ENCODE data around the gene COG4.
"Not testable (repeated sequence)": the region's sequence is repeated elsewhere in the genome, so short reads cannot be mapped to it uniquely, and the experiment has no call there.

The COG4 gene

DNA sequence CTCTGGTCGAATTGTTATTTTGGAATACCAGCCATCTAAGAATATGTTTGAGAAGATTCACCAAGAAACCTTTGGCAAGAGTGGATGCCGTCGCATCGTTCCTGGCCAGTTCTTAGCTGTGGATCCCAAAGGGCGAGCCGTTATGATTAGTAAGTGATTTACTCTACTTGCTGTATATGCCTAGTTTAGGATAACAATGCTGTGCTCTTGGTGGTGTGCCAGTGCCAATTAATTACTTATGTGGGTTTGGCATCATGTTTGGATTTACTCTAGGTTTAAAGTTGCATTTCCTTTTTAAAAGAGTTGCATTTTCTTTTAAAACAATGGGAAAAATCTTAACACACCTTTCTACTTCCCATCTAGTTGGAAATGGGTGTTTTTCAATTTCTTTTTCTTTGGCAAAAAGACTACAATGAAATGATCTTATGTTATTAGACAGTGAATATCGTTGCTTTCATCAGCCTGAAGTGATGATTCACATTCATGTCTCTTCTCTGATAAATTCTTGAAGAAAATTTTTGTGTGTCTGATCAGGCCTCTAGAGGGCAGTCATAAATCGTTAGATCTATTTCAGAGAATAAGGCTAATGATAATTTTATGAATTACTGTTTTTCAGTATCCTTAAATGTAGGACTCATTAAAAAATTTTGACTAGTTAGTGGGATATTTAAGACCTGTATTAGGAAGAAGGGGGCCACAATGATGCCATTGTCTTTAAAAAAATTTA lies 5.9 kb upstream of the COG4 start:
- peaks cover 57 to 59% of the 10 kb centered on the region in 2 donors for H3K36me3 ChIP-seq (ENCODE audit: control insufficient read depth in 2 of 2, insufficient read depth in 2 of 2, low read length in 2 of 2)

DNA sequence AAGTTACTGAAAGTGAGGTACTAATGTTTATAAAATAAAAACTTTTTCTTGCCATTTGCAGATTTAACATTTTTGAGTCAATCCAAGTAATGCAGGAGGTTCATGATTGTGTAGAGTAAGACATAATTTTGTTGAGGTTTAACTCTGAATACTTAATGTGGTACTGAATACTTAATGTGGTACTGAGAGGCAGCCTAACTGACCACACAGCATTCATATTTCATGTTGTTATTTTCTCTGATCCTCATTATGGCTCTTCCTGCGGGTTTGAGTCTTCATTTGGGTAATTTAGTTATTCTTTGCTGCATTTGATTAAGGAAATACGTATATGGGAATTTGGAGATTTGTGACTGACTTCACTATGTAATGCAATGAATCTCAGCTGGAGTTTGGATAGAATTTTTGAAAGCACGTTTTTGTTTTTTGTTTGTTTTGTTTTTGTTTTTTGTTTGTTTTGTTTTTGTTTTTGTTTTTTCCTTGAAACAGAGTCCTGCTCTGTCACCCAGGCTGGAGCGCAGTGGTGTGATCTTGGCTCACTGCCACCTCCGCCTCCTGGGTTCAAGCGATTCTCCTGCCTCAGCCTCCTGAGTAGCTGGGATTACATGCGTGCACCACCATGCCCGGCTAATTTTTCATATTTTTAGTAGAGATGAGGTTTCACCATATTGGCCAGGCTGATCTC lies 4.1 kb upstream of the COG4 start:
- Histone ChIP-seq H3K9me3 (ENCODE audit: control insufficient read depth in 2 of 2, low read length in 2 of 2) (no peaks in the 10 kb centered on the region), H3K27ac (ENCODE audit: low read depth in 2 of 2, low read length in 2 of 2) (no peak overlapping the region), H3K36me3 (ENCODE audit: control insufficient read depth in 2 of 2, insufficient read depth in 2 of 2, low read length in 2 of 2) (peaks cover 40 to 42% of the 10 kb centered on the region in 2 donors), H3K9ac (ENCODE audit: low read depth in 1 of 2, low read length in 2 of 2) (no peak overlapping the region), H3K27me3 (ENCODE audit: control insufficient read depth in 2 of 2, insufficient read depth in 2 of 2, low read length in 2 of 2) (no peaks in the 10 kb centered on the region), H3K4me1 (ENCODE audit: control insufficient read depth in 2 of 2, insufficient read depth in 2 of 2, low read length in 2 of 2) (peaks cover 7 to 16% of the 10 kb centered on the region in 2 donors), H3K4me3 (ENCODE audit: low read length in 2 of 2) (no peak overlapping the region)

More for the DNA sequence above, 5.9 kb upstream of the COG4 start:
- Histone ChIP-seq H3K4me1 (ENCODE audit: control insufficient read depth in 2 of 2, insufficient read depth in 2 of 2, low read length in 2 of 2) (peaks cover 5 to 13% of the 10 kb centered on the region in 2 donors), H3K27ac (ENCODE audit: low read depth in 2 of 2, low read length in 2 of 2) (no peak overlapping the region), H3K4me3 (ENCODE audit: low read length in 2 of 2) (no peak overlapping the region), H3K9ac (ENCODE audit: low read depth in 1 of 2, low read length in 2 of 2) (no peak overlapping the region), H3K9me3 (ENCODE audit: control insufficient read depth in 2 of 2, low read length in 2 of 2) (no peaks in the 10 kb centered on the region), H3K27me3 (ENCODE audit: control insufficient read depth in 2 of 2, insufficient read depth in 2 of 2, low read length in 2 of 2) (no peaks in the 10 kb centered on the region)

DNA sequence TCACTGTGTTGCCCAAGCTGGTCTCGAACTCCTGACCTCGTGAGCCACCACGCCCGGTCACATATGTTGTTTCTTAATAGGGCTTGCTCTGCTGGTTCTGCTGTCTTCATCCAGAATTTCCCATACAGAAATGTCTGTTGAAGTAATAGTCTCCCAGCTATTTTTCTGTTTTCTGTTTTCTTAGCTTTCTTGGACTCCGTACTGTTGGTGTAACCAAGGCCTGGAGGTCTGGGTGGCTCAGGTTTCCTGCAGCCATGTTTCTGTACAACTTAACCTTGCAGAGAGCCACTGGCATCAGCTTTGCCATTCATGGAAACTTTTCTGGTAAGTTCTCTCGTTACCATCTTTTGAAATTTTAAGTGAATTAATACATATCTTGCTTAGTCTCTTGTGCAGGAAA lies 3.0 kb upstream of the COG4 start:
- Histone ChIP-seq H3K9me3 (ENCODE audit: control insufficient read depth in 2 of 2, low read length in 2 of 2) (no peaks in the 10 kb centered on the region), H3K36me3 (ENCODE audit: control insufficient read depth in 2 of 2, insufficient read depth in 2 of 2, low read length in 2 of 2) (peaks cover 31 to 34% of the 10 kb centered on the region in 2 donors), H3K27ac (ENCODE audit: low read depth in 2 of 2, low read length in 2 of 2) (no peak overlapping the region), H3K9ac (ENCODE audit: low read depth in 1 of 2, low read length in 2 of 2) (no peak overlapping the region), H3K4me1 (ENCODE audit: control insufficient read depth in 2 of 2, insufficient read depth in 2 of 2, low read length in 2 of 2) (peaks cover 10 to 20% of the 10 kb centered on the region in 2 donors), H3K27me3 (ENCODE audit: control insufficient read depth in 2 of 2, insufficient read depth in 2 of 2, low read length in 2 of 2) (no peaks in the 10 kb centered on the region), H3K4me3 (ENCODE audit: low read length in 2 of 2) (no peak overlapping the region)

DNA sequence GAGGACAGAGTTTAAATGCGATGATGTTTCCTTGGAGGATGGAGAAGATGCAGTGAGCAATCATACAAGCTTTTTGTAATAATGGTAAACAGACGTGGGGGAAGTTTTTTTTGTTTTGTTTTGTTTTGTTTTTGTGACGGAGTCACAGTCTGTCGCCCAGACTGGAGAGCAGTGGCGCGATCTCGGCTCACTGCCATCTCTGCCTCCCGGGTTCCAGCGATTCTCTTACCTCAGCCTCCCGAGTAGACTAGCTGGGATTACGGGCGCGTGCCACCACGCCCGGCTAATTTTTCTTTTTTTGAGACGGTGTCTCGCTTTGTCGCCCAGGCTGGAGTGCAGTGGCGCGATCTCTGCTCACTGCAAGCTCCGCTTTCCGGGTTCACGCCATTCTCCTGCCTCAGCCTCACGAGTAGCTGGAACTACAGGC lies 1.1 kb upstream of the COG4 start:
- H3K36me3 ChIP-seq (ENCODE audit: control insufficient read depth in 2 of 2, insufficient read depth in 2 of 2, low read length in 2 of 2) = peaks cover 21 to 22% of the 10 kb centered on the region in 2 donors
- H3K9me3 ChIP-seq (ENCODE audit: control insufficient read depth in 2 of 2, low read length in 2 of 2); H3K27me3 ChIP-seq (ENCODE audit: control insufficient read depth in 2 of 2, insufficient read depth in 2 of 2, low read length in 2 of 2): not testable (repeated sequence)
- H3K27ac ChIP-seq (ENCODE audit: low read depth in 2 of 2, low read length in 2 of 2) = peak overlapping the region; percentile 59 to 85
- H3K4me3 ChIP-seq (ENCODE audit: low read length in 2 of 2) = peak overlapping the region; percentile 97 to 100
- peaks cover 10 to 20% of the 10 kb centered on the region in 2 donors for H3K4me1 ChIP-seq (ENCODE audit: control insufficient read depth in 2 of 2, insufficient read depth in 2 of 2, low read length in 2 of 2)
- H3K9ac ChIP-seq (ENCODE audit: low read depth in 1 of 2, low read length in 2 of 2) = peak overlapping the region; percentile 85 to 97

DNA sequence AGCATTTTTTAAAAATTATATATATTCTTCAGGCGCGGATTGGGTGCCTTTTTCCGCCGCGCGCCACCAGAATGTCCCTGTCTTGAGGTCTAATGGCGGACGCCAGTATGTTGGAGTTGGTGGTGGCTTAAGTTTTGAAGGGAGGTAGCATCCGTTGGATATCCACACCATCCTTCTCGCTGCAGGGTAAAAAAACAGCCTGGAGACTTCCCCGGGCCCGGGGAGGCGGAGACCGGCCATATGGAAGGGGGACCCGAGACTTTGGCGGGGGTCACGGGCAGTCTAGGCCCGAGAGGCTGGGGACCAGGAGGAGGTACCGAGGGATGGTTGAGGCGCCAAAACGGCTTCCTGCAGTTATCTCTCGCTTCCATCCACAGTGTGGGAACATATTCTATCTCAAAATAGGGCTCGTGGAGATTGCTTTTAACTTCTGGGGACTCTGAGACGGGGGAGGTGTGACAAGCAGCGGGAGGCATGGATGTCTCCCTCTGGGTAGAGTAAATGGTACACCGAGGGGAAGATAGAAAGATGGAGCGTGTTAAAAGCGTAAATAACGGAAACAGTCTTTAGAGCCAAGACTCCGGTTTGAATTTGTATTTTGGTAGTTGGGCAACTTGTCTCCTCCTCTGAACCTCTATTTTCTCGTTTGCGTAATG lies 517 bp upstream of the COG4 start, which contains the start of gene SF3B3:
SF3B3 (plus strand) TSS at position 74 of the 656 bp plus-strand sequence. CDS start 2,841 bp downstream, outside the sequence.
- Histone ChIP-seq H3K4me3 (ENCODE audit: low read length in 2 of 2) (peak within 1 kb of the TSS; percentile 97 to 100), H3K9ac (ENCODE audit: low read depth in 1 of 2, low read length in 2 of 2) (peak within 1 kb of the TSS; percentile 85 to 97), H3K9me3 (ENCODE audit: control insufficient read depth in 2 of 2, low read length in 2 of 2) (no peaks in the 10 kb centered on the region), H3K36me3 (ENCODE audit: control insufficient read depth in 2 of 2, insufficient read depth in 2 of 2, low read length in 2 of 2) (peaks cover 15 to 17% of the 10 kb centered on the region in 2 donors), H3K4me1 (ENCODE audit: control insufficient read depth in 2 of 2, insufficient read depth in 2 of 2, low read length in 2 of 2) (peaks cover 10 to 20% of the 10 kb centered on the region in 2 donors), H3K27ac (ENCODE audit: low read depth in 2 of 2, low read length in 2 of 2) (peak within 1 kb of the TSS; percentile 59 to 85), H3K27me3 (ENCODE audit: control insufficient read depth in 2 of 2, insufficient read depth in 2 of 2, low read length in 2 of 2) (no peaks in the 10 kb centered on the region)

DNA sequence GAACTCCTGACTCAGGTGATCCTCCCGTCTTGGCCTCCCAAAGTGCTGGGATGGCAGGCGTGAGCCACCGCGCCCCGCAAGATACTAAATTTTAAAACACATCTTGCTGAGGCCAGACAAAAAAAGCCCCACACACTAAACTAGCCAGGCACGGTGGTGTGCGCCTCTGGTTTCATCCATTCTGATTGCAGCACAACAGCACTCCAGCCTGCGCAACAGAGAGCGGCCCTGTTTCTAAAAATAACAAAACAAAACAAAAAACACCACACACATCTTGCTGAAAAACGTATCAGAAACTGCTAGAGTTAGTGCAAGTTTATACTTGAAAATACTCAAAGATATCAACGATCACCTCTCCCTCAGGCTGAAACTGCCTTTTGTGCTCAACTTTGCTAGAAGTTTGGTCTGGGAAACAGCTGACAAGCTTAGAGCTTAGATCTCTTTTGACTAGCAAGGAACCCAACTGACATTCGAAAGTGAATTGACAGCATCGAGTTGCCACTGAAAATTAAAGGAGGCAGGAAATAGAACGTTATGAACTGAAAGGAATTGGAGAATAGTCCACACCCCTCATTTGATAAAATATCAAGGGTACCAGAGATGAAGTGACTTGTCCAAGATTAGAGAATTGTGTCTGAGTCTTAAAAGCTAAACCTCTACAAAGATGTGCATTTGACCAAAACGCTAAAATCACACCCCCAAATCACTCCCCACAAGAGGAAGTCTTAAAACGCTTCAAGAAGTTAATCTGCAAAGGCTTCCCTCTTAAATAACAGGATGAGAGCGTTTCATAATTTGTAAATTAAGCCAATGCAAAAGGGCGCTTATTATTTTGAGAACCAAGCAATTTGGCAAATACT lies 908 bp downstream of the COG4 start:
- H3K9me3 ChIP-seq (ENCODE audit: control insufficient read depth in 2 of 2, low read length in 2 of 2) = no peaks in the 10 kb centered on the region
- peaks cover 13 to 16% of the 10 kb centered on the region in 2 donors for H3K36me3 ChIP-seq (ENCODE audit: control insufficient read depth in 2 of 2, insufficient read depth in 2 of 2, low read length in 2 of 2)
- H3K9ac ChIP-seq (ENCODE audit: low read depth in 1 of 2, low read length in 2 of 2) = peak overlapping the region; percentile 85 to 97
- H3K4me1 ChIP-seq (ENCODE audit: control insufficient read depth in 2 of 2, insufficient read depth in 2 of 2, low read length in 2 of 2) = peaks cover 10 to 20% of the 10 kb centered on the region in 2 donors
- H3K4me3 ChIP-seq (ENCODE audit: low read length in 2 of 2) = peak overlapping the region; percentile 97 to 100
- H3K27ac ChIP-seq (ENCODE audit: low read depth in 2 of 2, low read length in 2 of 2) = peak overlapping the region in 1 of 2 donors; percentile 85
- no peaks in the 10 kb centered on the region for H3K27me3 ChIP-seq (ENCODE audit: control insufficient read depth in 2 of 2, insufficient read depth in 2 of 2, low read length in 2 of 2)

DNA sequence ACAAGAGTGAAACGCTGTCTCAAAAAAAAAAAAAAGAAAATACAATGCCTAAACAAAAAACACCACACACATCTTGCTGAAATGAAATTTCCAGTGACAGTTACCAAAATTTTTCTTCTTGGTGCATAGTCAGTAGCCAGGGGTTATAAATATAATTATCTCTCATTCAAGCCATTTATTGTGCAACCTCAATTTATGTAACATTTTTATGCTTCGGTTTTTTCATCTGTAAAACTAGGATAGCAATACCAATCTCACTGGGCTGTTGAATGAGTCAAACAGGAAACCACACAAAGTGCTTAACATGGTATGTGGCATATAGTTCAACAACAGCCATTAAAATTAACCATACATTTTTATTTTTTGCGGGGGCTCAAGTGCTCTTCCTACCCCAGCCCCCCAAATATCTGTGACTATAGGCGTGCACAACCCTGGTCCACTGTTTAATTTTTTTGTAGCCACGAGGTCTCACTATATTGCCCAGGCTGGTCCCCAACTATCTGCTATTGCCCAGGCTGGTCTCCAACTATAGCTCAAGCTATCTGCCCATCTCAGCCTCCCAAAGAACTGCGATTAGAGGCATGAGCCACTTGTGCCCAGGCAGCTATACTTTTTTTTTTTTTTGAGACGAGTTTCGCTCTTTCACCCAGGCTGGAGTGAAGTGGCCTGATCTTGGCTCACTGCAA lies 2.6 kb downstream of the COG4 start:
- H3K9me3 ChIP-seq (ENCODE audit: control insufficient read depth in 2 of 2, low read length in 2 of 2) = no peaks in the 10 kb centered on the region
- no peak overlapping the region for H3K27ac ChIP-seq (ENCODE audit: low read depth in 2 of 2, low read length in 2 of 2)
- H3K27me3 ChIP-seq (ENCODE audit: control insufficient read depth in 2 of 2, insufficient read depth in 2 of 2, low read length in 2 of 2) = no peaks in the 10 kb centered on the region
- H3K4me3 ChIP-seq (ENCODE audit: low read length in 2 of 2) = no peak overlapping the region
- H3K4me1 ChIP-seq (ENCODE audit: control insufficient read depth in 2 of 2, insufficient read depth in 2 of 2, low read length in 2 of 2) = peaks cover 10 to 14% of the 10 kb centered on the region in 2 donors
- H3K36me3 ChIP-seq (ENCODE audit: control insufficient read depth in 2 of 2, insufficient read depth in 2 of 2, low read length in 2 of 2) = peaks cover 10 to 12% of the 10 kb centered on the region in 2 donors
- no peak overlapping the region for H3K9ac ChIP-seq (ENCODE audit: low read depth in 1 of 2, low read length in 2 of 2)

DNA sequence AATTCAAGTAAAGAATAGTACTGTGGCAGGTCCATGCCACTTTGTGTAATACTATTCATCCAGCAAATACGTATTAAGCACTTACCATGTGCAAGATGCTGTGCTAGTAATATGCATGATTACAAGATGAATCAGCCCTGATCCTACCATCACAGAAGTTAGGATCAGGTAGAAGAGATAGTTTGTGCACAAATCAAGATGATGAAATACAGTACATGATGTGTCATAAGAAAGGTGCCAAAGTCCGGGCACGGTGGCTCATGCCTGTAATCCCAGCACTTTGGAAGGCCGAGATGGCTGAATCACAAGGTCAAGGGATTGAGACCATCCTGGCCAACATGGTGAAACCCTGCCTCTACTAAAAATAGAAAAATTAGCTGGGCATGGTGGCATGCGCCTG lies 10.9 kb downstream of the COG4 start:
- H3K9ac ChIP-seq (ENCODE audit: low read depth in 1 of 2, low read length in 2 of 2) = no peak overlapping the region
- H3K27ac ChIP-seq (ENCODE audit: low read depth in 2 of 2, low read length in 2 of 2) = no peak overlapping the region
- no peaks in the 10 kb centered on the region for H3K4me1 ChIP-seq (ENCODE audit: control insufficient read depth in 2 of 2, insufficient read depth in 2 of 2, low read length in 2 of 2)
- H3K9me3 ChIP-seq (ENCODE audit: control insufficient read depth in 2 of 2, low read length in 2 of 2) = no peaks in the 10 kb centered on the region
- H3K4me3 ChIP-seq (ENCODE audit: low read length in 2 of 2) = no peak overlapping the region
- H3K27me3 ChIP-seq (ENCODE audit: control insufficient read depth in 2 of 2, insufficient read depth in 2 of 2, low read length in 2 of 2) = no peaks in the 10 kb centered on the region
- peaks cover 66 to 70% of the 10 kb centered on the region in 2 donors for H3K36me3 ChIP-seq (ENCODE audit: control insufficient read depth in 2 of 2, insufficient read depth in 2 of 2, low read length in 2 of 2)

DNA sequence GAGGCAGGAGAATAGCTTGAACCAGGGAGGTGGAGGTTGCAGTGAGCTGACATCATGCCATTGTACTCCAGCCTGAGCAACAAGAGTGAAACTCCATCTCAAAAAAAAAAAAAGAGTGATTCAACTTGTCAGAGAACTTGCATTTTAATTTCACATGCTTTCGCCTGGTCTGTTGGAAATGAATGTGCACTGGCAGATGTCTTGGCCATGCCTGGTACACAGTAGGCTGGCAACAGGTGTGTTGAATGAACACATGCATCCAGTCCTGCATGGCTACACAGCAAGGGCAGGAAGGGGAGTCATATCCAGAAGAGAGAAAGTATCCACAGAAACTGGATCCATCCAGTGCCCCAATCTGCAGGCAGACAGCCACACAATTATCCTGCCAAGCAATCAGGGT lies 11.5 kb downstream of the COG4 start:
- Histone ChIP-seq H3K27me3 (ENCODE audit: control insufficient read depth in 2 of 2, insufficient read depth in 2 of 2, low read length in 2 of 2) (no peaks in the 10 kb centered on the region), H3K36me3 (ENCODE audit: control insufficient read depth in 2 of 2, insufficient read depth in 2 of 2, low read length in 2 of 2) (peaks cover 65 to 70% of the 10 kb centered on the region in 2 donors), H3K9ac (ENCODE audit: low read depth in 1 of 2, low read length in 2 of 2) (no peak overlapping the region), H3K27ac (ENCODE audit: low read depth in 2 of 2, low read length in 2 of 2) (no peak overlapping the region), H3K9me3 (ENCODE audit: control insufficient read depth in 2 of 2, low read length in 2 of 2) (no peaks in the 10 kb centered on the region), H3K4me3 (ENCODE audit: low read length in 2 of 2) (no peak overlapping the region), H3K4me1 (ENCODE audit: control insufficient read depth in 2 of 2, insufficient read depth in 2 of 2, low read length in 2 of 2) (no peaks in the 10 kb centered on the region)

All from mucosa of rectum (tissue), 2 donors.